ENCODE data around the gene NPW. TPM values are rescaled to one million over a fixed set of nuclear protein-coding genes. Genes with fewer than 3 reads are reported as not detected.

Gene NPW
- total and polyA plus RNA-seq, 2 of the 8 experiments (the other 6 are each of a cell fraction or from before 2014, with no cell fraction given): 4.0 to 10.3 TPM

GRCh38 chr16:2009791-2010510 is 9.6 kb upstream of the NPW start, which contains the start of gene ZNF598 (continued):
- TF ChIP-seq CHD7 (IDR thresholded peaks at IDR 0.05; ENCODE audit: insufficient replicate concordance, low read length) (no peak), TAF1 (IDR thresholded peaks at IDR 0.05; ENCODE audit: low read depth, low read length) (peak; percentile 74), CREB1 (IDR thresholded peaks at IDR 0.05) (peak; percentile 77), CEBPB (IDR thresholded peaks at IDR 0.05; ENCODE audit: low read depth, low read length) (no peak), CHD2 (IDR thresholded peaks at IDR 0.05; ENCODE audit: low read length) (no peak), SIN3A (conservative IDR thresholded peaks at IDR 0.05 in 1 of 2, IDR thresholded peaks at IDR 0.05 in 1 of 2; ENCODE audit: low read depth in 1 of 2, low read length in 2 of 2) (peak; percentile 47 to 84; a peak in 2 of 4 replicates), RFX5 (IDR thresholded peaks at IDR 0.05; ENCODE audit: borderline replicate concordance, low read depth, low read length) (no peak), ATF2 (IDR thresholded peaks at IDR 0.05; ENCODE audit: low read length) (no peak)
